H9 (cell line): ENCODE results near the gene MRPS17. TPM values are rescaled to one million over a fixed set of nuclear protein-coding genes. Genes with fewer than 3 reads are reported as not detected.

Source experiments
- DNase-seq: peaks from one replicate; pipeline ENCODE4 v3.0.0-alpha.2; 2017
- H2AFZ ChIP-seq: one replicate; pipeline ENCODE4 v1.6.1; 2013; ENCODE audit warnings: mild to moderate bottlenecking, low read length, control low read depth, moderate library complexity
- H2AK5ac ChIP-seq: 2 replicates; pipeline ENCODE4 v1.6.1; 2013; ENCODE audit warnings: low read length, control low read depth, mixed read lengths; ENCODE audit not compliant: insufficient read length
- H2BK120ac ChIP-seq: one replicate; pipeline ENCODE4 v1.6.1; 2013; ENCODE audit warnings: low read depth, mild to moderate bottlenecking, low read length, control low read depth, inconsistent platforms; ENCODE audit not compliant: poor library complexity, severe bottlenecking
- H2BK12ac ChIP-seq: 2 replicates; pipeline ENCODE4 v1.6.1; 2013; ENCODE audit warnings: low read length, control low read depth, mixed read lengths, low read depth; ENCODE audit not compliant: insufficient read length
- H2BK15ac ChIP-seq: 2 replicates; pipeline ENCODE4 v1.6.1; 2013; ENCODE audit warnings: low read depth, low read length, control low read depth
- H2BK20ac ChIP-seq: one replicate; pipeline ENCODE4 v1.6.1; 2013; ENCODE audit warnings: low read depth, mild to moderate bottlenecking, low read length, control low read depth, inconsistent platforms; ENCODE audit not compliant: poor library complexity, severe bottlenecking
- H2BK5ac ChIP-seq: 2 replicates; pipeline ENCODE4 v1.6.1; 2013; ENCODE audit warnings: low read length, control low read depth, mixed read lengths; ENCODE audit not compliant: insufficient read length
- H3K14ac ChIP-seq: 2 replicates; pipeline ENCODE4 v1.6.1; 2013; ENCODE audit warnings: low read length, control low read depth; ENCODE audit not compliant: insufficient read depth
- H3K18ac ChIP-seq: 2 replicates; pipeline ENCODE4 v1.6.1; 2013; ENCODE audit warnings: low read depth, mild to moderate bottlenecking, mixed read lengths, low read length, control low read depth; ENCODE audit not compliant: insufficient read length
- H3K23ac ChIP-seq: 2 replicates; pipeline ENCODE4 v1.6.1; 2013; ENCODE audit warnings: low read length, control low read depth, mixed read lengths, low read depth; ENCODE audit not compliant: insufficient read length
- H3K23me2 ChIP-seq: 2 replicates; pipeline ENCODE4 v1.6.1; 2013; ENCODE audit warnings: low read depth, mild to moderate bottlenecking, mixed read lengths, low read length, control low read depth; ENCODE audit not compliant: insufficient read length, poor library complexity, severe bottlenecking
- H3K27ac ChIP-seq: 2 replicates; pipeline ENCODE4 v1.5.1; 2013; ENCODE audit warnings: low read length, control low read depth, mixed read lengths, low read depth; ENCODE audit not compliant: insufficient read length
- H3K27me3 ChIP-seq: 2 replicates; pipeline ENCODE4 v1.6.1; 2013; ENCODE audit warnings: low read length, control low read depth, inconsistent platforms; ENCODE audit not compliant: insufficient read depth
- H3K4ac ChIP-seq: 2 replicates; pipeline ENCODE4 v1.6.1; 2013; ENCODE audit warnings: low read depth, mild to moderate bottlenecking, control low read depth, inconsistent platforms, low read length, moderate library complexity
- H3K4me1 ChIP-seq: 2 replicates; pipeline ENCODE4 v1.6.1; 2013; ENCODE audit warnings: low read length, control low read depth, inconsistent platforms; ENCODE audit not compliant: insufficient read depth
- H3K4me2 ChIP-seq: 2 replicates; pipeline ENCODE4 v1.6.1; 2013; ENCODE audit warnings: low read length, control low read depth, mixed read lengths; ENCODE audit not compliant: insufficient read length, insufficient read depth
- H3K56ac ChIP-seq: 2 replicates; pipeline ENCODE4 v1.6.1; 2013; ENCODE audit warnings: low read depth, mild to moderate bottlenecking, mixed read lengths, low read length, control low read depth; ENCODE audit not compliant: insufficient read length
- H3K79me1 ChIP-seq: 2 replicates; pipeline ENCODE4 v1.6.1; 2013; ENCODE audit warnings: low read depth, mild to moderate bottlenecking, moderate library complexity, low read length, control low read depth, inconsistent platforms; ENCODE audit not compliant: insufficient read depth, poor library complexity, severe bottlenecking
- H3K79me2 ChIP-seq: 2 replicates; pipeline ENCODE4 v1.6.1; 2013; ENCODE audit warnings: low read length, control low read depth, inconsistent platforms; ENCODE audit not compliant: insufficient read depth
- H3K9ac ChIP-seq: 2 replicates; pipeline ENCODE4 v1.6.1; 2013; ENCODE audit warnings: low read length, control low read depth, mixed read lengths; ENCODE audit not compliant: insufficient read length; ENCODE audit errors: extremely low read depth
- H3K9me3 ChIP-seq: one replicate; pipeline ENCODE4 v1.6.1; 2013; ENCODE audit warnings: low read depth, low read length, inconsistent platforms; ENCODE audit not compliant: control insufficient read depth
- H3T11ph ChIP-seq: one replicate; pipeline ENCODE4 v1.6.1; 2013; ENCODE audit warnings: mild to moderate bottlenecking, low read length, control low read depth, inconsistent platforms
- H4K20me1 ChIP-seq: one replicate; pipeline ENCODE4 v1.6.1; 2013; ENCODE audit not compliant: control insufficient read depth, insufficient read length, insufficient read depth
- H4K5ac ChIP-seq: 2 replicates; pipeline ENCODE4 v1.6.1; 2013; ENCODE audit warnings: low read depth, mild to moderate bottlenecking, mixed read lengths, low read length, control low read depth; ENCODE audit not compliant: insufficient read length
- H4K8ac ChIP-seq: replicated peaks from 2 replicates; pipeline ENCODE4 v1.6.1; 2013; ENCODE audit warnings: low read length, control low read depth, mixed read lengths, low read depth; ENCODE audit not compliant: insufficient read length
- H4K91ac ChIP-seq: 2 replicates; pipeline ENCODE4 v1.6.1; 2013; ENCODE audit warnings: low read depth, mild to moderate bottlenecking, moderate library complexity, mixed read lengths, low read length, control low read depth; ENCODE audit not compliant: insufficient read length
- H3K27ac Mint-ChIP-seq, 3 experiments: 2 replicates in 2 of 3; 3 replicates in 1 of 3; pipeline ENCODE4 v1.8.0; 2020 to 2021; ENCODE audit warnings: mixed read lengths in 3 of 3, mild to moderate bottlenecking in 1 of 3, moderate library complexity in 1 of 3
- H3K27me3 Mint-ChIP-seq: 2 replicates; pipeline ENCODE4 v1.8.0; 2021; ENCODE audit warnings: low read depth, mild to moderate bottlenecking, moderate library complexity, mixed read lengths
- H3K36me3 Mint-ChIP-seq, 3 experiments: 2 replicates in 2 of 3; 3 replicates in 1 of 3; pipeline ENCODE4 v1.8.0; 2020 to 2021; ENCODE audit warnings: low read depth in 3 of 3, mixed read lengths in 3 of 3; ENCODE audit not compliant: insufficient read depth in 1 of 3
- H3K4me1 Mint-ChIP-seq, 2 experiments: 2 replicates each; pipeline ENCODE4 v1.8.0; 2020; ENCODE audit warnings: mixed read lengths in 2 of 2
- H3K4me3 Mint-ChIP-seq, 2 experiments: 2 replicates in 1 of 2; 3 replicates in 1 of 2; pipeline ENCODE4 v1.8.0; 2020 to 2021; ENCODE audit warnings: mild to moderate bottlenecking in 2 of 2, mixed read lengths in 2 of 2, moderate library complexity in 1 of 2
- H3K9me3 Mint-ChIP-seq, 2 experiments: 2 replicates in 1 of 2; 3 replicates in 1 of 2; pipeline ENCODE4 v1.8.0; 2020; ENCODE audit warnings: mild to moderate bottlenecking in 2 of 2, mixed read lengths in 2 of 2, moderate library complexity in 1 of 2
- WGBS: extraction: QIAGEN DNeasy Blood & Tissue Kit; methylation state at CpG from one replicate; pipeline ENCODE4 v1.1.7; 2013; ENCODE audit warnings: missing lambda C conversion rate, low lambda C conversion rate, mixed read lengths; ENCODE audit not compliant: insufficient read length; ENCODE audit errors: extremely low coverage; 5-methylcytosine and 5-hydroxymethylcytosine counted together
- total RNA-seq: library from RNA; stranded (reverse); gene quantifications from 2 replicates; pipeline ENCODE4 v1.2.1, GENCODE V29; 2021
- TF ChIP-seq, protein P1 (sequence below): fragments of 200-600 bp; sonication (generic); conservative IDR thresholded peaks from 3 replicates; pipeline ENCODE4 v1.8.0; 2021; ENCODE audit warnings: antibody characterized with exemption, mild to moderate bottlenecking

The MRPS17 gene
- total RNA-seq, 1 experiment from 2014 or later = 28.0 TPM

DNA sequence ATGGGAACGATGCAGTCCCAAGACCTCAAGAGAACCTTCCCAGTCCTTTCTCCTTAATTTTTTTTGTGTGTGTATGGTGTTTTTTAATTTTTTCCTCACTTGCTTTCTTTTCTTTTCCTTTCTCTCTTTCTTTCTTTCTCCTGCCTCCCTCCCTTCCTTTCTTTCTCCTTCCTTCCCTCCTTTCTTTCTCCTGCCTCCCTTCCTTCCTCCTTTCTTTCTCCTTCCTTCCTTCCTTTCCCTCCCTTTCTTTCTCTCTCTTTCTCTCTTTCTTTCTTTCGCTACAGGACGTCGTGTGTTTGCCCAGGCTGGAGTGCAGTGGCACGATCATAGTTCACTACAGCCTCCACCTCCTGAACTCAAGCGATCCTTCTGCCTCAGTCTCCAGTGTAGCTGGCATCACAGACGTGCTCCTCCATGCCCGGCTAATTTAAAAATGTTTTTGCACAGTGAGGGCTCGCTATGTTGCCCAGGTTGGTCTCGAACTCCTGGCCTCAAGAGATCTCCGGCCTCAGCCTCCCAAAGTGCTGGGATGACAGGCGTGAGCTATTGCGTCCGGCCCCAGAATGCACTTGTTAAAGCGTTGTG is 12.0 kb downstream of the MRPS17 start:
- no peak overlapping the region for H2BK5ac ChIP-seq
- TF ChIP-seq, protein P1, sequence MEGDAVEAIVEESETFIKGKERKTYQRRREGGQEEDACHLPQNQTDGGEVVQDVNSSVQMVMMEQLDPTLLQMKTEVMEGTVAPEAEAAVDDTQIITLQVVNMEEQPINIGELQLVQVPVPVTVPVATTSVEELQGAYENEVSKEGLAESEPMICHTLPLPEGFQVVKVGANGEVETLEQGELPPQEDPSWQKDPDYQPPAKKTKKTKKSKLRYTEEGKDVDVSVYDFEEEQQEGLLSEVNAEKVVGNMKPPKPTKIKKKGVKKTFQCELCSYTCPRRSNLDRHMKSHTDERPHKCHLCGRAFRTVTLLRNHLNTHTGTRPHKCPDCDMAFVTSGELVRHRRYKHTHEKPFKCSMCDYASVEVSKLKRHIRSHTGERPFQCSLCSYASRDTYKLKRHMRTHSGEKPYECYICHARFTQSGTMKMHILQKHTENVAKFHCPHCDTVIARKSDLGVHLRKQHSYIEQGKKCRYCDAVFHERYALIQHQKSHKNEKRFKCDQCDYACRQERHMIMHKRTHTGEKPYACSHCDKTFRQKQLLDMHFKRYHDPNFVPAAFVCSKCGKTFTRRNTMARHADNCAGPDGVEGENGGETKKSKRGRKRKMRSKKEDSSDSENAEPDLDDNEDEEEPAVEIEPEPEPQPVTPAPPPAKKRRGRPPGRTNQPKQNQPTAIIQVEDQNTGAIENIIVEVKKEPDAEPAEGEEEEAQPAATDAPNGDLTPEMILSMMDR = no peak
- peaks cover 9% of the 10 kb centered on the region in 2 experiments for H3K4me1 Mint-ChIP-seq
- H3K9me3 Mint-ChIP-seq = peaks cover 0 to 3% of the 10 kb centered on the region in 2 experiments; a peak in 2 of 5 replicates
- H3K23me2 ChIP-seq = no peaks in the 10 kb centered on the region
- no peaks in the 10 kb centered on the region for H4K20me1 ChIP-seq
- no peak overlapping the region for H3K4ac ChIP-seq
- no peak overlapping the region for H2AK5ac ChIP-seq
- H2BK15ac ChIP-seq = no peak overlapping the region
- no peak for DNase-seq
- peaks cover under 1 to 13% (median 6%) of the 10 kb centered on the region in 3 experiments; a peak in 5 of 7 replicates for H3K36me3 Mint-ChIP-seq
- no peak overlapping the region for H3K14ac ChIP-seq
- H3K23ac ChIP-seq = no peak overlapping the region
- no peaks in the 10 kb centered on the region for H3K79me1 ChIP-seq
- no peak overlapping the region for H3K27ac ChIP-seq
- H3K9me3 ChIP-seq = no peaks in the 10 kb centered on the region
- WGBS = no CpG with 5 or more reads among the region's 15 CpGs
- no peak overlapping the region for H3K9ac ChIP-seq
- peaks cover 3% of the 10 kb centered on the region; the same call in 1 of the 2 replicates for H3K27me3 ChIP-seq
- peaks cover 30% of the 10 kb centered on the region for H3K27me3 Mint-ChIP-seq
- H3K79me2 ChIP-seq = no peaks in the 10 kb centered on the region
- no peak overlapping the region for H3K18ac ChIP-seq
- H3K56ac ChIP-seq = no peak overlapping the region
- no peak overlapping the region for H2AFZ ChIP-seq
- H3K4me3 Mint-ChIP-seq = peak overlapping the region; percentile 45 to 73
- no peak overlapping the region for H2BK20ac ChIP-seq
- H3K4me2 ChIP-seq = no peak overlapping the region
- no peak overlapping the region for H3T11ph ChIP-seq
- H4K8ac ChIP-seq = no peak overlapping the region
- H2BK12ac ChIP-seq = no peak overlapping the region
- no peak overlapping the region for H2BK120ac ChIP-seq
- no peak overlapping the region for H3K27ac Mint-ChIP-seq
- no peaks in the 10 kb centered on the region for H3K4me1 ChIP-seq
- H4K5ac ChIP-seq = no peak overlapping the region
- no peak overlapping the region for H4K91ac ChIP-seq
